Measurements from ENCODE around the gene ENOX1.

ENOX1 gene

GRCh38 chr13:43494206-43494605 is 292.6 kb downstream of the ENOX1 start:
- no peak overlapping the region for H3K4me3 ChIP-seq (ENCODE audit: low read length)
- no peaks in the 10 kb centered on the region for H3K4me1 ChIP-seq (ENCODE audit: control insufficient read depth, insufficient read depth, low read length)
- no peaks in the 10 kb centered on the region for H3K36me3 ChIP-seq (ENCODE audit: control insufficient read depth, insufficient read depth, low read length)
- no peaks in the 10 kb centered on the region for H3K27me3 ChIP-seq (ENCODE audit: control insufficient read depth, insufficient read depth, low read length)
- no peak overlapping the region for H3K27ac ChIP-seq (ENCODE audit: low read depth, low read length)
- no peak overlapping the region for H3K9ac ChIP-seq (ENCODE audit: low read length)

GRCh38 chr13:43493496-43494000 is 293.2 kb downstream of the ENOX1 start:
- Histone ChIP-seq H3K27ac (ENCODE audit: low read depth, low read length) (no peak overlapping the region), H3K36me3 (ENCODE audit: control insufficient read depth, insufficient read depth, low read length) (no peaks in the 10 kb centered on the region), H3K4me3 (ENCODE audit: low read length) (no peak overlapping the region), H3K4me1 (ENCODE audit: control insufficient read depth, insufficient read depth, low read length) (peaks cover 1% of the 10 kb centered on the region), H3K9ac (ENCODE audit: low read length) (no peak overlapping the region), H3K27me3 (ENCODE audit: control insufficient read depth, insufficient read depth, low read length) (no peaks in the 10 kb centered on the region)

GRCh38 chr13:43492745-43493144 is 294.0 kb downstream of the ENOX1 start:
- peaks cover 9% of the 10 kb centered on the region for H3K4me1 ChIP-seq (ENCODE audit: control insufficient read depth, insufficient read depth, low read length)
- H3K4me3 ChIP-seq (ENCODE audit: low read length), result no peak overlapping the region
- no peak overlapping the region for H3K27ac ChIP-seq (ENCODE audit: low read depth, low read length)
- H3K9ac ChIP-seq (ENCODE audit: low read length), result no peak overlapping the region
- H3K27me3 ChIP-seq (ENCODE audit: control insufficient read depth, insufficient read depth, low read length), result no peaks in the 10 kb centered on the region
- no peaks in the 10 kb centered on the region for H3K36me3 ChIP-seq (ENCODE audit: control insufficient read depth, insufficient read depth, low read length)

GRCh38 chr13:43492311-43492710 is 294.5 kb downstream of the ENOX1 start:
- Histone ChIP-seq H3K27me3 (ENCODE audit: control insufficient read depth, insufficient read depth, low read length) (no peaks in the 10 kb centered on the region), H3K27ac (ENCODE audit: low read depth, low read length) (no peak overlapping the region), H3K4me1 (ENCODE audit: control insufficient read depth, insufficient read depth, low read length) (peaks cover 10% of the 10 kb centered on the region), H3K36me3 (ENCODE audit: control insufficient read depth, insufficient read depth, low read length) (no peaks in the 10 kb centered on the region), H3K4me3 (ENCODE audit: low read length) (no peak overlapping the region), H3K9ac (ENCODE audit: low read length) (no peak overlapping the region)

GRCh38 chr13:43489233-43489632 is 297.5 kb downstream of the ENOX1 start:
- Histone ChIP-seq H3K36me3 (ENCODE audit: control insufficient read depth, insufficient read depth, low read length) (no peaks in the 10 kb centered on the region), H3K4me3 (ENCODE audit: low read length) (no peak overlapping the region), H3K27ac (ENCODE audit: low read depth, low read length) (peak overlapping the region; percentile 33), H3K9ac (ENCODE audit: low read length) (no peak overlapping the region), H3K4me1 (ENCODE audit: control insufficient read depth, insufficient read depth, low read length) (peaks cover 12% of the 10 kb centered on the region), H3K27me3 (ENCODE audit: control insufficient read depth, insufficient read depth, low read length) (no peaks in the 10 kb centered on the region)

- Histone ChIP-seq H3K9ac (ENCODE audit: low read length) (no peak overlapping the region), H3K4me1 (ENCODE audit: control insufficient read depth, insufficient read depth, low read length) (peaks cover 18% of the 10 kb centered on the region), H3K27me3 (ENCODE audit: control insufficient read depth, insufficient read depth, low read length) (no peaks in the 10 kb centered on the region), H3K36me3 (ENCODE audit: control insufficient read depth, insufficient read depth, low read length) (no peaks in the 10 kb centered on the region), H3K4me3 (ENCODE audit: low read length) (no peak overlapping the region), H3K27ac (ENCODE audit: low read depth, low read length) (peak overlapping the region; percentile 39)
Observed at GRCh38 chr13:43487885-43488284, 298.9 kb downstream of the ENOX1 start.

GRCh38 chr13:43487461-43487860 is 299.3 kb downstream of the ENOX1 start:
- Histone ChIP-seq H3K9ac (ENCODE audit: low read length) (no peak overlapping the region), H3K36me3 (ENCODE audit: control insufficient read depth, insufficient read depth, low read length) (no peaks in the 10 kb centered on the region), H3K27me3 (ENCODE audit: control insufficient read depth, insufficient read depth, low read length) (no peaks in the 10 kb centered on the region), H3K4me1 (ENCODE audit: control insufficient read depth, insufficient read depth, low read length) (peaks cover 19% of the 10 kb centered on the region), H3K27ac (ENCODE audit: low read depth, low read length) (peak overlapping the region; percentile 70), H3K4me3 (ENCODE audit: low read length) (no peak overlapping the region)

GRCh38 chr13:43484432-43485225 is 302.1 kb downstream of the ENOX1 start:
- no peak overlapping the region for H3K27ac ChIP-seq (ENCODE audit: low read depth, low read length)

GRCh38 chr13:43483930-43484329 is 302.8 kb downstream of the ENOX1 start:
- no peak overlapping the region for H3K27ac ChIP-seq (ENCODE audit: low read depth, low read length)

More at GRCh38 chr13:43484432-43485225, 302.1 kb downstream of the ENOX1 start:
- Histone ChIP-seq H3K27me3 (ENCODE audit: control insufficient read depth, insufficient read depth, low read length) (no peaks in the 10 kb centered on the region), H3K4me1 (ENCODE audit: control insufficient read depth, insufficient read depth, low read length) (peaks cover 19% of the 10 kb centered on the region), H3K36me3 (ENCODE audit: control insufficient read depth, insufficient read depth, low read length) (no peaks in the 10 kb centered on the region), H3K9ac (ENCODE audit: low read length) (no peak overlapping the region), H3K4me3 (ENCODE audit: low read length) (no peak overlapping the region)

GRCh38 chr13:43482641-43483040 is 304.1 kb downstream of the ENOX1 start:
- H3K27me3 ChIP-seq (ENCODE audit: control insufficient read depth, insufficient read depth, low read length), result no peaks in the 10 kb centered on the region
- H3K4me1 ChIP-seq (ENCODE audit: control insufficient read depth, insufficient read depth, low read length), result peaks cover 14% of the 10 kb centered on the region
- no peaks in the 10 kb centered on the region for H3K36me3 ChIP-seq (ENCODE audit: control insufficient read depth, insufficient read depth, low read length)
- H3K27ac ChIP-seq (ENCODE audit: low read depth, low read length), result peak overlapping the region; percentile 15
- H3K4me3 ChIP-seq (ENCODE audit: low read length), result no peak overlapping the region
- no peak overlapping the region for H3K9ac ChIP-seq (ENCODE audit: low read length)

More at GRCh38 chr13:43483930-43484329, 302.8 kb downstream of the ENOX1 start:
- Histone ChIP-seq H3K9ac (ENCODE audit: low read length) (no peak overlapping the region), H3K36me3 (ENCODE audit: control insufficient read depth, insufficient read depth, low read length) (no peaks in the 10 kb centered on the region), H3K4me3 (ENCODE audit: low read length) (no peak overlapping the region), H3K4me1 (ENCODE audit: control insufficient read depth, insufficient read depth, low read length) (peaks cover 19% of the 10 kb centered on the region), H3K27me3 (ENCODE audit: control insufficient read depth, insufficient read depth, low read length) (no peaks in the 10 kb centered on the region)

GRCh38 chr13:43482026-43482425 is 304.7 kb downstream of the ENOX1 start:
- Histone ChIP-seq H3K27ac (ENCODE audit: low read depth, low read length) (no peak overlapping the region), H3K9ac (ENCODE audit: low read length) (no peak overlapping the region), H3K27me3 (ENCODE audit: control insufficient read depth, insufficient read depth, low read length) (no peaks in the 10 kb centered on the region), H3K4me1 (ENCODE audit: control insufficient read depth, insufficient read depth, low read length) (peaks cover 14% of the 10 kb centered on the region), H3K4me3 (ENCODE audit: low read length) (no peak overlapping the region), H3K36me3 (ENCODE audit: control insufficient read depth, insufficient read depth, low read length) (no peaks in the 10 kb centered on the region)

GRCh38 chr13:43478902-43479301 is 307.9 kb downstream of the ENOX1 start:
- H3K27ac ChIP-seq (ENCODE audit: low read depth, low read length), result no peak overlapping the region
- H3K4me1 ChIP-seq (ENCODE audit: control insufficient read depth, insufficient read depth, low read length), result peaks cover 11% of the 10 kb centered on the region
- H3K9ac ChIP-seq (ENCODE audit: low read length), result no peak overlapping the region
- no peak overlapping the region for H3K4me3 ChIP-seq (ENCODE audit: low read length)
- H3K27me3 ChIP-seq (ENCODE audit: control insufficient read depth, insufficient read depth, low read length), result no peaks in the 10 kb centered on the region
- no peaks in the 10 kb centered on the region for H3K36me3 ChIP-seq (ENCODE audit: control insufficient read depth, insufficient read depth, low read length)

GRCh38 chr13:43478211-43478610 is 308.6 kb downstream of the ENOX1 start:
- Histone ChIP-seq H3K36me3 (ENCODE audit: control insufficient read depth, insufficient read depth, low read length) (no peaks in the 10 kb centered on the region), H3K27me3 (ENCODE audit: control insufficient read depth, insufficient read depth, low read length) (no peaks in the 10 kb centered on the region), H3K27ac (ENCODE audit: low read depth, low read length) (no peak overlapping the region), H3K9ac (ENCODE audit: low read length) (no peak overlapping the region), H3K4me1 (ENCODE audit: control insufficient read depth, insufficient read depth, low read length) (peaks cover 17% of the 10 kb centered on the region), H3K4me3 (ENCODE audit: low read length) (no peak overlapping the region)

Data from rectal smooth muscle tissue (tissue), 1 donor.